H9 (cell line): ENCODE data around the gene SLC34A3. TPM values are rescaled to one million over a fixed set of nuclear protein-coding genes. Genes with fewer than 3 reads are reported as not detected.

Source experiments
- DNase-seq: peaks from one replicate; pipeline ENCODE4 v3.0.0-alpha.2; 2017
- H2AFZ ChIP-seq: one replicate; pipeline ENCODE4 v1.6.1; 2013; ENCODE audit warnings: mild to moderate bottlenecking, low read length, control low read depth, moderate library complexity
- H2AK5ac ChIP-seq: 2 replicates; pipeline ENCODE4 v1.6.1; 2013; ENCODE audit warnings: low read length, control low read depth, mixed read lengths; ENCODE audit not compliant: insufficient read length
- H2BK120ac ChIP-seq: one replicate; pipeline ENCODE4 v1.6.1; 2013; ENCODE audit warnings: low read depth, mild to moderate bottlenecking, low read length, control low read depth, inconsistent platforms; ENCODE audit not compliant: poor library complexity, severe bottlenecking
- H2BK12ac ChIP-seq: 2 replicates; pipeline ENCODE4 v1.6.1; 2013; ENCODE audit warnings: low read length, control low read depth, mixed read lengths, low read depth; ENCODE audit not compliant: insufficient read length
- H2BK15ac ChIP-seq: 2 replicates; pipeline ENCODE4 v1.6.1; 2013; ENCODE audit warnings: low read depth, low read length, control low read depth
- H2BK20ac ChIP-seq: one replicate; pipeline ENCODE4 v1.6.1; 2013; ENCODE audit warnings: low read depth, mild to moderate bottlenecking, low read length, control low read depth, inconsistent platforms; ENCODE audit not compliant: poor library complexity, severe bottlenecking
- H2BK5ac ChIP-seq: 2 replicates; pipeline ENCODE4 v1.6.1; 2013; ENCODE audit warnings: low read length, control low read depth, mixed read lengths; ENCODE audit not compliant: insufficient read length
- H3K14ac ChIP-seq: 2 replicates; pipeline ENCODE4 v1.6.1; 2013; ENCODE audit warnings: low read length, control low read depth; ENCODE audit not compliant: insufficient read depth
- H3K18ac ChIP-seq: 2 replicates; pipeline ENCODE4 v1.6.1; 2013; ENCODE audit warnings: low read depth, mild to moderate bottlenecking, mixed read lengths, low read length, control low read depth; ENCODE audit not compliant: insufficient read length
- H3K23ac ChIP-seq: 2 replicates; pipeline ENCODE4 v1.6.1; 2013; ENCODE audit warnings: low read length, control low read depth, mixed read lengths, low read depth; ENCODE audit not compliant: insufficient read length
- H3K23me2 ChIP-seq: 2 replicates; pipeline ENCODE4 v1.6.1; 2013; ENCODE audit warnings: low read depth, mild to moderate bottlenecking, mixed read lengths, low read length, control low read depth; ENCODE audit not compliant: insufficient read length, poor library complexity, severe bottlenecking
- H3K27ac ChIP-seq: 2 replicates; pipeline ENCODE4 v1.5.1; 2013; ENCODE audit warnings: low read length, control low read depth, mixed read lengths, low read depth; ENCODE audit not compliant: insufficient read length
- H3K27me3 ChIP-seq: 2 replicates; pipeline ENCODE4 v1.6.1; 2013; ENCODE audit warnings: low read length, control low read depth, inconsistent platforms; ENCODE audit not compliant: insufficient read depth
- H3K4ac ChIP-seq: 2 replicates; pipeline ENCODE4 v1.6.1; 2013; ENCODE audit warnings: low read depth, mild to moderate bottlenecking, control low read depth, inconsistent platforms, low read length, moderate library complexity
- H3K4me1 ChIP-seq: 2 replicates; pipeline ENCODE4 v1.6.1; 2013; ENCODE audit warnings: low read length, control low read depth, inconsistent platforms; ENCODE audit not compliant: insufficient read depth
- H3K4me2 ChIP-seq: 2 replicates; pipeline ENCODE4 v1.6.1; 2013; ENCODE audit warnings: low read length, control low read depth, mixed read lengths; ENCODE audit not compliant: insufficient read length, insufficient read depth
- H3K56ac ChIP-seq: 2 replicates; pipeline ENCODE4 v1.6.1; 2013; ENCODE audit warnings: low read depth, mild to moderate bottlenecking, mixed read lengths, low read length, control low read depth; ENCODE audit not compliant: insufficient read length
- H3K79me1 ChIP-seq: 2 replicates; pipeline ENCODE4 v1.6.1; 2013; ENCODE audit warnings: low read depth, mild to moderate bottlenecking, moderate library complexity, low read length, control low read depth, inconsistent platforms; ENCODE audit not compliant: insufficient read depth, poor library complexity, severe bottlenecking
- H3K79me2 ChIP-seq: 2 replicates; pipeline ENCODE4 v1.6.1; 2013; ENCODE audit warnings: low read length, control low read depth, inconsistent platforms; ENCODE audit not compliant: insufficient read depth
- H3K9ac ChIP-seq: 2 replicates; pipeline ENCODE4 v1.6.1; 2013; ENCODE audit warnings: low read length, control low read depth, mixed read lengths; ENCODE audit not compliant: insufficient read length; ENCODE audit errors: extremely low read depth
- H3K9me3 ChIP-seq: one replicate; pipeline ENCODE4 v1.6.1; 2013; ENCODE audit warnings: low read depth, low read length, inconsistent platforms; ENCODE audit not compliant: control insufficient read depth
- H3T11ph ChIP-seq: one replicate; pipeline ENCODE4 v1.6.1; 2013; ENCODE audit warnings: mild to moderate bottlenecking, low read length, control low read depth, inconsistent platforms
- H4K20me1 ChIP-seq: one replicate; pipeline ENCODE4 v1.6.1; 2013; ENCODE audit not compliant: control insufficient read depth, insufficient read length, insufficient read depth
- H4K5ac ChIP-seq: 2 replicates; pipeline ENCODE4 v1.6.1; 2013; ENCODE audit warnings: low read depth, mild to moderate bottlenecking, mixed read lengths, low read length, control low read depth; ENCODE audit not compliant: insufficient read length
- H4K8ac ChIP-seq: replicated peaks from 2 replicates; pipeline ENCODE4 v1.6.1; 2013; ENCODE audit warnings: low read length, control low read depth, mixed read lengths, low read depth; ENCODE audit not compliant: insufficient read length
- H4K91ac ChIP-seq: 2 replicates; pipeline ENCODE4 v1.6.1; 2013; ENCODE audit warnings: low read depth, mild to moderate bottlenecking, moderate library complexity, mixed read lengths, low read length, control low read depth; ENCODE audit not compliant: insufficient read length
- H3K27ac Mint-ChIP-seq, 3 experiments: 2 replicates in 2 of 3; 3 replicates in 1 of 3; pipeline ENCODE4 v1.8.0; 2020 to 2021; ENCODE audit warnings: mixed read lengths in 3 of 3, mild to moderate bottlenecking in 1 of 3, moderate library complexity in 1 of 3
- H3K27me3 Mint-ChIP-seq: 2 replicates; pipeline ENCODE4 v1.8.0; 2021; ENCODE audit warnings: low read depth, mild to moderate bottlenecking, moderate library complexity, mixed read lengths
- H3K36me3 Mint-ChIP-seq, 3 experiments: 2 replicates in 2 of 3; 3 replicates in 1 of 3; pipeline ENCODE4 v1.8.0; 2020 to 2021; ENCODE audit warnings: low read depth in 3 of 3, mixed read lengths in 3 of 3; ENCODE audit not compliant: insufficient read depth in 1 of 3
- H3K4me1 Mint-ChIP-seq, 2 experiments: 2 replicates each; pipeline ENCODE4 v1.8.0; 2020; ENCODE audit warnings: mixed read lengths in 2 of 2
- H3K4me3 Mint-ChIP-seq, 2 experiments: 2 replicates in 1 of 2; 3 replicates in 1 of 2; pipeline ENCODE4 v1.8.0; 2020 to 2021; ENCODE audit warnings: mild to moderate bottlenecking in 2 of 2, mixed read lengths in 2 of 2, moderate library complexity in 1 of 2
- H3K9me3 Mint-ChIP-seq, 2 experiments: 2 replicates in 1 of 2; 3 replicates in 1 of 2; pipeline ENCODE4 v1.8.0; 2020; ENCODE audit warnings: mild to moderate bottlenecking in 2 of 2, mixed read lengths in 2 of 2, moderate library complexity in 1 of 2
- CTCF ChIP-seq: fragments of 200-600 bp; sonication (generic); conservative IDR thresholded peaks from 3 replicates; pipeline ENCODE4 v1.8.0; 2021; ENCODE audit warnings: antibody characterized with exemption, mild to moderate bottlenecking
- WGBS: extraction: QIAGEN DNeasy Blood & Tissue Kit; methylation state at CpG from one replicate; pipeline ENCODE4 v1.1.7; 2013; ENCODE audit warnings: missing lambda C conversion rate, low lambda C conversion rate, mixed read lengths; ENCODE audit not compliant: insufficient read length; ENCODE audit errors: extremely low coverage; 5-methylcytosine and 5-hydroxymethylcytosine counted together
- total RNA-seq: library from RNA; stranded (reverse); gene quantifications from 2 replicates; pipeline ENCODE4 v1.2.1, GENCODE V29; 2021

SLC34A3 gene
- total RNA-seq, 1 experiment from 2014 or later: not detected

GRCh38 chr9:137275588-137276472 is 45.1 kb downstream of the SLC34A3 start:
- Histone ChIP-seq H2BK120ac (no peak overlapping the region), H2AK5ac (no peak overlapping the region), H3T11ph (no peak overlapping the region), H3K14ac (no peak overlapping the region), H3K23me2 (peaks cover 6% of the 10 kb centered on the region), H2BK15ac (no peak overlapping the region), H4K20me1 (no peaks in the 10 kb centered on the region), H3K9ac (no peak overlapping the region), H3K4me1 (no peaks in the 10 kb centered on the region), H3K9me3 (no peaks in the 10 kb centered on the region), H3K23ac (no peak overlapping the region), H3K27ac (no peak overlapping the region), H3K4ac (no peak overlapping the region), H3K27me3 (no peaks in the 10 kb centered on the region), H3K4me2 (no peak overlapping the region), H4K5ac (no peak overlapping the region), H3K56ac (no peak overlapping the region), H2BK12ac (no peak overlapping the region), H2BK20ac (no peak overlapping the region), H2AFZ (no peak overlapping the region), H3K79me2 (no peaks in the 10 kb centered on the region), H4K91ac (no peak overlapping the region), H3K18ac (no peak overlapping the region), H2BK5ac (no peak overlapping the region), H4K8ac (no peak overlapping the region), H3K79me1 (no peaks in the 10 kb centered on the region)
- H3K9me3 Mint-ChIP-seq: no peaks in the 10 kb centered on the region
- no peaks in the 10 kb centered on the region for H3K27me3 Mint-ChIP-seq
- peak overlapping the region; percentile 79 to 96 (median 95); a peak in 6 of 7 replicates for H3K27ac Mint-ChIP-seq
- no CpG with 5 or more reads among the region's 24 CpGs for WGBS
- TF ChIP-seq CTCF: no peak
- peak; percentile 41 for DNase-seq
- H3K36me3 Mint-ChIP-seq: peaks cover 2 to 10% (median 9%) of the 10 kb centered on the region in 3 experiments; a peak in 6 of 7 replicates
- peak overlapping the region in 1 of 2 experiments; percentile 8; a peak in 2 of 5 replicates for H3K4me3 Mint-ChIP-seq
- peaks cover 20 to 29% of the 10 kb centered on the region in 2 experiments for H3K4me1 Mint-ChIP-seq
